Activated T-cell treated with anti-CD3 and anti-CD28 coated beads, Interleukin-2, amount 50 U/mL, for 72 hours (primary cell): ENCODE data around the gene SYCE1. TPM values are rescaled to one million over a fixed set of nuclear protein-coding genes. Genes with fewer than 3 reads are reported as not detected.
"Not testable (repeated sequence)": the region's sequence is repeated elsewhere in the genome, so short reads cannot be mapped to it uniquely, and the experiment has no call there.

Experiments used
- ATAC-seq, 2 donors: fragments of 150-1000 bp; cut with Tn5 transposase; replicated peaks in 1 of 2; 2 replicates each; pipeline ENCODE4 v1.10.0; 2021; ENCODE audit warnings: moderate library complexity in 2 of 2, mild to moderate bottlenecking in 1 of 2
- DNase-seq, 2 donors: peaks; one replicate each; pipeline ENCODE4 v3.0.0; 2021 to 2022; ENCODE audit warnings: mixed read lengths in 1 of 2
- H3K27ac Mint-ChIP-seq: one replicate; pipeline ENCODE4 v1.8.0; 2022; ENCODE audit warnings: mild to moderate bottlenecking, moderate library complexity, mixed read lengths
- H3K27me3 Mint-ChIP-seq: one replicate; pipeline ENCODE4 v1.8.0; 2022; ENCODE audit warnings: low read depth, mixed read lengths
- H3K36me3 Mint-ChIP-seq, 2 donors: one replicate each; pipeline ENCODE4 v1.8.0; 2022; ENCODE audit warnings: mixed read lengths in 2 of 2, mild to moderate bottlenecking in 1 of 2; ENCODE audit not compliant: insufficient read depth in 2 of 2
- H3K4me1 Mint-ChIP-seq: one replicate; pipeline ENCODE4 v1.8.0; 2022; ENCODE audit warnings: low read depth, mixed read lengths
- H3K4me3 Mint-ChIP-seq, 2 donors: one replicate each; pipeline ENCODE4 v1.8.0; 2022; ENCODE audit warnings: mild to moderate bottlenecking in 2 of 2, mixed read lengths in 2 of 2, moderate library complexity in 2 of 2
- H3K9me3 Mint-ChIP-seq, 2 donors: one replicate each; pipeline ENCODE4 v1.8.0; 2022; ENCODE audit warnings: mixed read lengths in 2 of 2
- total RNA-seq, 2 donors: library from RNA; stranded (reverse); gene quantifications; one replicate each; pipeline ENCODE4 v1.2.3, GENCODE V29; 2022

The SYCE1 gene
- total RNA-seq, 2 donors from 2014 or later = 0.37 to 3.2 TPM

- not testable (repeated sequence) for H3K27ac Mint-ChIP-seq, H3K27me3 Mint-ChIP-seq, H3K4me1 Mint-ChIP-seq, H3K9me3 Mint-ChIP-seq, ATAC-seq, DNase-seq, H3K4me3 Mint-ChIP-seq, H3K36me3 Mint-ChIP-seq
These were observed 23.9 kb downstream of the SYCE1 start for GRCh38 chr10:133541441-133541975.

GRCh38 chr10:133537546-133538545, 27.5 kb downstream of the SYCE1 start:
- Mint-ChIP-seq H3K36me3 (no peaks in the 10 kb centered on the region), H3K4me1 (no peaks in the 10 kb centered on the region), H3K9me3 (peaks cover 0 to 1% of the 10 kb centered on the region in 2 donors), H3K27me3 (no peaks in the 10 kb centered on the region), H3K27ac (no peak overlapping the region), H3K4me3 (no peak overlapping the region)
- ATAC-seq = no peak
- no peak for DNase-seq

GRCh38 chr10:133536198-133536597, 29.2 kb downstream of the SYCE1 start:
- Mint-ChIP-seq H3K36me3 (no peaks in the 10 kb centered on the region), H3K27me3 (peaks cover under 1% of the 10 kb centered on the region), H3K9me3 (peaks cover 0 to 1% of the 10 kb centered on the region in 2 donors), H3K4me1 (no peaks in the 10 kb centered on the region), H3K4me3 (no peak overlapping the region), H3K27ac (no peak overlapping the region)
- DNase-seq (no peak), ATAC-seq (no peak)

GRCh38 chr10:133534417-133534816, 31.0 kb downstream of the SYCE1 start:
- Mint-ChIP-seq H3K36me3 (no peaks in the 10 kb centered on the region), H3K27ac (no peak overlapping the region), H3K9me3 (peaks cover 0 to 1% of the 10 kb centered on the region in 2 donors), H3K4me3 (no peak overlapping the region), H3K4me1 (peaks cover 14% of the 10 kb centered on the region), H3K27me3 (peaks cover 19% of the 10 kb centered on the region)
- no peak for DNase-seq
- no peak for ATAC-seq

GRCh38 chr10:133532871-133533270, 32.5 kb downstream of the SYCE1 start:
- Mint-ChIP-seq H3K36me3 (no peaks in the 10 kb centered on the region), H3K9me3 (peaks cover 0 to 1% of the 10 kb centered on the region in 2 donors), H3K27me3 (peaks cover 31% of the 10 kb centered on the region), H3K4me3 (no peak overlapping the region), H3K4me1 (peaks cover 20% of the 10 kb centered on the region), H3K27ac (no peak overlapping the region)
- DNase-seq = no peak
- ATAC-seq = no peak

GRCh38 chr10:133530506-133530905, 34.9 kb downstream of the SYCE1 start:
- peaks cover 48% of the 10 kb centered on the region for H3K27me3 Mint-ChIP-seq
- H3K27ac Mint-ChIP-seq = no peak overlapping the region
- DNase-seq (no peak), ATAC-seq (no peak)
- no peaks in the 10 kb centered on the region for H3K9me3 Mint-ChIP-seq
- H3K4me3 Mint-ChIP-seq = no peak overlapping the region
- no peaks in the 10 kb centered on the region for H3K36me3 Mint-ChIP-seq
- H3K4me1 Mint-ChIP-seq = peaks cover 20% of the 10 kb centered on the region

- ATAC-seq = no peak
- H3K4me3 Mint-ChIP-seq = peak overlapping the region; percentile 82 to 87
These were observed 35.8 kb downstream of the SYCE1 start for GRCh38 chr10:133529576-133529946.

GRCh38 chr10:133528845-133529575, 36.4 kb downstream of the SYCE1 start:
- Mint-ChIP-seq H3K27ac (no peak overlapping the region), H3K4me1 (peaks cover 20% of the 10 kb centered on the region), H3K9me3 (no peaks in the 10 kb centered on the region), H3K4me3 (peak overlapping the region; percentile 82 to 87), H3K36me3 (no peaks in the 10 kb centered on the region), H3K27me3 (peaks cover 50% of the 10 kb centered on the region)
- ATAC-seq (peak in 1 of 2 donors; percentile 15), DNase-seq (no peak)

More at GRCh38 chr10:133529576-133529946, 35.8 kb downstream of the SYCE1 start:
- Mint-ChIP-seq H3K27ac (no peak overlapping the region), H3K36me3 (no peaks in the 10 kb centered on the region), H3K4me1 (peaks cover 20% of the 10 kb centered on the region), H3K9me3 (no peaks in the 10 kb centered on the region), H3K27me3 (peaks cover 50% of the 10 kb centered on the region)
- DNase-seq = no peak

- Mint-ChIP-seq H3K4me3 (peak overlapping the region; percentile 82 to 87), H3K36me3 (peaks cover under 1 to 2% of the 10 kb centered on the region in 2 donors), H3K27me3 (peaks cover 50% of the 10 kb centered on the region), H3K27ac (no peak overlapping the region), H3K4me1 (peaks cover 20% of the 10 kb centered on the region), H3K9me3 (peaks cover 0 to 2% of the 10 kb centered on the region in 2 donors)
- no peak for DNase-seq
- peak in 1 of 2 donors; percentile 37 for ATAC-seq
These were observed 37.0 kb downstream of the SYCE1 start for GRCh38 chr10:133528296-133528844.

- no peak overlapping the region for H3K27ac Mint-ChIP-seq
- DNase-seq (no peak), ATAC-seq (no peak)
- peaks cover 4 to 6% of the 10 kb centered on the region in 2 donors for H3K36me3 Mint-ChIP-seq
- peak overlapping the region in 1 of 2 donors; percentile 82 for H3K4me3 Mint-ChIP-seq
- peaks cover 20% of the 10 kb centered on the region for H3K4me1 Mint-ChIP-seq
- H3K27me3 Mint-ChIP-seq = peaks cover 55% of the 10 kb centered on the region
- peaks cover 2 to 5% of the 10 kb centered on the region in 2 donors for H3K9me3 Mint-ChIP-seq
These were observed 37.6 kb downstream of the SYCE1 start for GRCh38 chr10:133527771-133528271.

GRCh38 chr10:133526957-133527588, 38.3 kb downstream of the SYCE1 start, which contains the start of gene CYP2E1:
Gene CYP2E1, plus strand, starts transcription at chr10:133527363. Its CDS starts 33 bp downstream, at chr10:133527396.
- H3K9me3 Mint-ChIP-seq = peaks cover 2 to 5% of the 10 kb centered on the region in 2 donors
- ATAC-seq = no peak

GRCh38 chr10:133525444-133525843, 39.9 kb downstream of the SYCE1 start:
- peaks cover 21% of the 10 kb centered on the region for H3K4me1 Mint-ChIP-seq

More at GRCh38 chr10:133526957-133527588, 38.3 kb downstream of the SYCE1 start, which contains the start of gene CYP2E1:
- H3K4me3 Mint-ChIP-seq = peak within 1 kb of the TSS in 1 of 2 donors; percentile 82
- H3K4me1 Mint-ChIP-seq = peaks cover 20% of the 10 kb centered on the region
- H3K36me3 Mint-ChIP-seq = peaks cover 5 to 10% of the 10 kb centered on the region in 2 donors
- no peak for DNase-seq
- H3K27me3 Mint-ChIP-seq = peaks cover 62% of the 10 kb centered on the region
- H3K27ac Mint-ChIP-seq = no peak within 1 kb of the TSS

More at GRCh38 chr10:133525444-133525843, 39.9 kb downstream of the SYCE1 start:
- ATAC-seq (no peak), DNase-seq (no peak)
- Mint-ChIP-seq H3K4me3 (no peak overlapping the region), H3K27ac (no peak overlapping the region), H3K27me3 (peaks cover 69% of the 10 kb centered on the region), H3K9me3 (peaks cover 2 to 5% of the 10 kb centered on the region in 2 donors), H3K36me3 (peaks cover 9 to 14% of the 10 kb centered on the region in 2 donors)
